Sigmoid colon (tissue), 3 donors: ENCODE results near the gene MEF2D.

Source experiments
- POLR2A ChIP-seq, 2 donors: fragments of 450-650 bp; IDR thresholded peaks; one replicate each; pipeline ENCODE4 v1.6.1; 2016; ENCODE audit warnings: antibody characterized with exemption in 2 of 2, mild to moderate bottlenecking in 2 of 2, moderate library complexity in 2 of 2
- TF ChIP-seq, protein P1 (sequence below), 4 experiments: fragments of 450-650 bp in 3 of 4; fragments of 200-600 bp in 1 of 4; IDR thresholded peaks; one replicate each; pipeline ENCODE4 v1.5.1; 2016 to 2019; ENCODE audit warnings: antibody characterized with exemption in 4 of 4, mild to moderate bottlenecking in 3 of 4, moderate library complexity in 2 of 4

GRCh38 chr1:156506450-156506849 is 5.9 kb upstream of the MEF2D start:
- no peak for TF ChIP-seq POLR2A (IDR thresholded peaks at IDR 0.05)
- TF ChIP-seq, protein P1, sequence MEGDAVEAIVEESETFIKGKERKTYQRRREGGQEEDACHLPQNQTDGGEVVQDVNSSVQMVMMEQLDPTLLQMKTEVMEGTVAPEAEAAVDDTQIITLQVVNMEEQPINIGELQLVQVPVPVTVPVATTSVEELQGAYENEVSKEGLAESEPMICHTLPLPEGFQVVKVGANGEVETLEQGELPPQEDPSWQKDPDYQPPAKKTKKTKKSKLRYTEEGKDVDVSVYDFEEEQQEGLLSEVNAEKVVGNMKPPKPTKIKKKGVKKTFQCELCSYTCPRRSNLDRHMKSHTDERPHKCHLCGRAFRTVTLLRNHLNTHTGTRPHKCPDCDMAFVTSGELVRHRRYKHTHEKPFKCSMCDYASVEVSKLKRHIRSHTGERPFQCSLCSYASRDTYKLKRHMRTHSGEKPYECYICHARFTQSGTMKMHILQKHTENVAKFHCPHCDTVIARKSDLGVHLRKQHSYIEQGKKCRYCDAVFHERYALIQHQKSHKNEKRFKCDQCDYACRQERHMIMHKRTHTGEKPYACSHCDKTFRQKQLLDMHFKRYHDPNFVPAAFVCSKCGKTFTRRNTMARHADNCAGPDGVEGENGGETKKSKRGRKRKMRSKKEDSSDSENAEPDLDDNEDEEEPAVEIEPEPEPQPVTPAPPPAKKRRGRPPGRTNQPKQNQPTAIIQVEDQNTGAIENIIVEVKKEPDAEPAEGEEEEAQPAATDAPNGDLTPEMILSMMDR (IDR thresholded peaks at IDR 0.05) = no peak
